Esophagus muscularis mucosa (tissue), 3 donors: ENCODE data around the gene PLA2R1.

Source experiments
- EP300 ChIP-seq: sonication (generic); formaldehyde crosslinking; IDR thresholded peaks from one replicate; pipeline ENCODE4 v1.6.1; 2017; ENCODE audit warnings: antibody characterized with exemption
- TF ChIP-seq, protein P1 (sequence below), 3 experiments: fragments of 200-600 bp in 2 of 3; fragments of 450-650 bp in 1 of 3; sonication (generic) in 2 of 3; IDR thresholded peaks; one replicate each; pipeline ENCODE4 v1.5.1; 2017 to 2019; ENCODE audit warnings: antibody characterized with exemption in 3 of 3, mild to moderate bottlenecking in 2 of 3, moderate library complexity in 1 of 3

DNA sequence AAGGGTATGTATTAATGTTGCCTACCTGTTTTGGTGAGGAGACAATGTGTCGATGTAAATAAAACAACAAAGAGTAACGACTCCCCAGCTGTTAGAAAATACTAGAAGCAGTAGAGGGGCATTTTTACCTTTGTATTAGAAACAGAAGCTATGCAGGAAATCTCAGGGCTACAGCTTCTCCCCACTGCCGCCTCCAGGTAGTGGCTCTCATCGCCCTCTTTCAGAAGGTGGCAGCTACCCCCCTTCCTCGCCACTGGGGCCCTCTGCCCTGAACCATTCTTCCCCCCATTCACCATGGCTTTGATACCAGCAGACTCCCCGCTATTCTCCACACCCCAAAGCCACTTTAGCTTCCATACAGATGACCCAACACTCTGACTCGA lies 6.7 kb downstream of the PLA2R1 start:
- TF ChIP-seq, protein P1, sequence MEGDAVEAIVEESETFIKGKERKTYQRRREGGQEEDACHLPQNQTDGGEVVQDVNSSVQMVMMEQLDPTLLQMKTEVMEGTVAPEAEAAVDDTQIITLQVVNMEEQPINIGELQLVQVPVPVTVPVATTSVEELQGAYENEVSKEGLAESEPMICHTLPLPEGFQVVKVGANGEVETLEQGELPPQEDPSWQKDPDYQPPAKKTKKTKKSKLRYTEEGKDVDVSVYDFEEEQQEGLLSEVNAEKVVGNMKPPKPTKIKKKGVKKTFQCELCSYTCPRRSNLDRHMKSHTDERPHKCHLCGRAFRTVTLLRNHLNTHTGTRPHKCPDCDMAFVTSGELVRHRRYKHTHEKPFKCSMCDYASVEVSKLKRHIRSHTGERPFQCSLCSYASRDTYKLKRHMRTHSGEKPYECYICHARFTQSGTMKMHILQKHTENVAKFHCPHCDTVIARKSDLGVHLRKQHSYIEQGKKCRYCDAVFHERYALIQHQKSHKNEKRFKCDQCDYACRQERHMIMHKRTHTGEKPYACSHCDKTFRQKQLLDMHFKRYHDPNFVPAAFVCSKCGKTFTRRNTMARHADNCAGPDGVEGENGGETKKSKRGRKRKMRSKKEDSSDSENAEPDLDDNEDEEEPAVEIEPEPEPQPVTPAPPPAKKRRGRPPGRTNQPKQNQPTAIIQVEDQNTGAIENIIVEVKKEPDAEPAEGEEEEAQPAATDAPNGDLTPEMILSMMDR (IDR thresholded peaks at IDR 0.05): no peak
- TF ChIP-seq EP300: no peak
